Hepatic stellate cell (primary cell): ENCODE data around the gene SOX8.
"Not testable (repeated sequence)": the region's sequence is repeated elsewhere in the genome, so short reads cannot be mapped to it uniquely, and the experiment has no call there.

Experiments used
- DNase-seq: peaks from one replicate; pipeline ENCODE4 v3.0.0; 2011; ENCODE audit warnings: low spot score

The SOX8 gene

GRCh38 chr16:981695-982144 lies at the start of gene SOX8:
TSS of gene SOX8 (plus strand) at chr16:981770. CDS start at chr16:981923, 153 bp downstream.
- DNase-seq: no peak

- DNase-seq: no peak
Observed at GRCh38 chr16:932831-933330, 48.7 kb upstream of the SOX8 start.

- no peak for DNase-seq
Observed at GRCh38 chr16:933581-933980, 48.0 kb upstream of the SOX8 start.

GRCh38 chr16:934178-934577 lies 47.4 kb upstream of the SOX8 start:
- DNase-seq: no peak

- no peak for DNase-seq
Observed at GRCh38 chr16:935684-936083, 45.9 kb upstream of the SOX8 start.

GRCh38 chr16:937311-937710 lies 44.3 kb upstream of the SOX8 start:
- no peak for DNase-seq

GRCh38 chr16:937723-938122 lies 43.8 kb upstream of the SOX8 start:
- no peak for DNase-seq

GRCh38 chr16:938136-938535 lies 43.4 kb upstream of the SOX8 start:
- no peak for DNase-seq

- no peak for DNase-seq
Observed at GRCh38 chr16:938752-939151, 42.8 kb upstream of the SOX8 start.

GRCh38 chr16:939311-939710 lies 42.3 kb upstream of the SOX8 start:
- DNase-seq: no peak

- no peak for DNase-seq
Observed at GRCh38 chr16:939941-940340, 41.6 kb upstream of the SOX8 start.

GRCh38 chr16:942436-943060 lies 39.0 kb upstream of the SOX8 start:
- DNase-seq: no peak

GRCh38 chr16:943971-944370 lies 37.6 kb upstream of the SOX8 start:
- DNase-seq: no peak

- DNase-seq: no peak
Observed at GRCh38 chr16:945271-946047, 36.1 kb upstream of the SOX8 start.

- no peak for DNase-seq
Observed at GRCh38 chr16:946048-946395, 35.5 kb upstream of the SOX8 start.

- DNase-seq: no peak
Observed at GRCh38 chr16:947255-947921, 34.2 kb upstream of the SOX8 start.

GRCh38 chr16:947922-948303 lies 33.7 kb upstream of the SOX8 start:
- not testable (repeated sequence) for DNase-seq

GRCh38 chr16:948767-949166 lies 32.8 kb upstream of the SOX8 start:
- DNase-seq: not testable (repeated sequence)

- DNase-seq: not testable (repeated sequence)
Observed at GRCh38 chr16:950733-951573, 30.6 kb upstream of the SOX8 start.

- no peak for DNase-seq
Observed at GRCh38 chr16:951660-952301, 29.8 kb upstream of the SOX8 start.

GRCh38 chr16:952321-952720 lies 29.2 kb upstream of the SOX8 start:
- no peak for DNase-seq

- not testable (repeated sequence) for DNase-seq
Observed at GRCh38 chr16:953818-954217, 27.8 kb upstream of the SOX8 start.
